22Rv1 (cell line): ENCODE results near the gene HCAR1.
"Not testable (repeated sequence)": the region's sequence is repeated elsewhere in the genome, so short reads cannot be mapped to it uniquely, and the experiment has no call there.

Source experiments
- ZFX ChIP-seq: fragments of 450-650 bp; IDR thresholded peaks from 2 replicates; pipeline ENCODE4 v1.6.1; 2017; ENCODE audit warnings: antibody characterized with exemption, borderline replicate concordance
- TF ChIP-seq, protein P1 (sequence below): fragments of 450-650 bp; IDR thresholded peaks from 2 replicates; pipeline ENCODE4 v1.5.1; 2017; ENCODE audit warnings: mild to moderate bottlenecking

DNA sequence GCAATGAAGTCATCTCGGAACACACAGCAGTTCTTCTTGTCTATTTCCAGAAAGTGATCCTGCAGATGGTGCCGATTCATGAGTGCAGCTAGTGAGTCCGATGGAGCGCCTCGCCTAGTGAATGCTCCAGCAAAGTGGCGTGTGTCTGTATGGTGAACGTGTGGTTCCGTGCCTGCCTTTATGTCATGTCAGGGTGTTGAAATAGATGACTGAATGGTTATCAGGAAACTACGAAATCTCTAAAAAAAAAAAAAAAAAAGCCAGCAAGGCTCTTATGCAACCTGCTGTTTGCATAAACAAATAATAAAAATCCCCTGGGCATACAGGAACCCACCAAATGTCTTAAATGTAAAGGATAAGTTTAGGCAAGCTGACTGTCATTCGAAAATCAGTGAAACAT is 14.0 kb downstream of the HCAR1 start, which contains the start of gene HCAR3:
- TF ChIP-seq, protein P1, sequence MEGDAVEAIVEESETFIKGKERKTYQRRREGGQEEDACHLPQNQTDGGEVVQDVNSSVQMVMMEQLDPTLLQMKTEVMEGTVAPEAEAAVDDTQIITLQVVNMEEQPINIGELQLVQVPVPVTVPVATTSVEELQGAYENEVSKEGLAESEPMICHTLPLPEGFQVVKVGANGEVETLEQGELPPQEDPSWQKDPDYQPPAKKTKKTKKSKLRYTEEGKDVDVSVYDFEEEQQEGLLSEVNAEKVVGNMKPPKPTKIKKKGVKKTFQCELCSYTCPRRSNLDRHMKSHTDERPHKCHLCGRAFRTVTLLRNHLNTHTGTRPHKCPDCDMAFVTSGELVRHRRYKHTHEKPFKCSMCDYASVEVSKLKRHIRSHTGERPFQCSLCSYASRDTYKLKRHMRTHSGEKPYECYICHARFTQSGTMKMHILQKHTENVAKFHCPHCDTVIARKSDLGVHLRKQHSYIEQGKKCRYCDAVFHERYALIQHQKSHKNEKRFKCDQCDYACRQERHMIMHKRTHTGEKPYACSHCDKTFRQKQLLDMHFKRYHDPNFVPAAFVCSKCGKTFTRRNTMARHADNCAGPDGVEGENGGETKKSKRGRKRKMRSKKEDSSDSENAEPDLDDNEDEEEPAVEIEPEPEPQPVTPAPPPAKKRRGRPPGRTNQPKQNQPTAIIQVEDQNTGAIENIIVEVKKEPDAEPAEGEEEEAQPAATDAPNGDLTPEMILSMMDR: not testable (repeated sequence)
- not testable (repeated sequence) for TF ChIP-seq ZFX
